ENCODE measurements around the gene POLR2A. TPM values are rescaled to one million over a fixed set of nuclear protein-coding genes. Genes with fewer than 3 reads are reported as not detected.

POLR2A gene
- total and polyA plus RNA-seq, 8 donors: 8.1 to 750 (median 57.2) TPM

GRCh38 chr17:7483255-7484066, 705 bp upstream of the POLR2A start:
- WGBS, 5 donors: 0 to 1% (median 1%) methylated on average over 24 to 38 of the region's 38 CpGs
- H3K4me3 ChIP-seq: peak overlapping the region; percentile 55 to 71 (median 60)
- no peaks in the 10 kb centered on the region for H3K27me3 ChIP-seq
- peak; percentile 90 to 97 for DNase-seq
- peak overlapping the region; percentile 94 to 100 (median 99) for H3K27ac ChIP-seq
- no peaks in the 10 kb centered on the region for H3K9me3 ChIP-seq
- H3K36me3 ChIP-seq: peaks cover 0 to 8% (median 0%) of the 10 kb centered on the region in 4 donors
- peaks cover 25 to 74% (median 65%) of the 10 kb centered on the region in 4 donors for H3K4me1 ChIP-seq
- TF ChIP-seq POLR2AphosphoS5 (IDR thresholded peaks at IDR 0.05) (peak; percentile 68 to 85 (median 82)), POLR2A (IDR thresholded peaks at IDR 0.05) (peak in 1 of 4 donors; percentile 60), EP300 (IDR thresholded peaks at IDR 0.05) (peak; percentile 75)
- TF ChIP-seq, protein P1, sequence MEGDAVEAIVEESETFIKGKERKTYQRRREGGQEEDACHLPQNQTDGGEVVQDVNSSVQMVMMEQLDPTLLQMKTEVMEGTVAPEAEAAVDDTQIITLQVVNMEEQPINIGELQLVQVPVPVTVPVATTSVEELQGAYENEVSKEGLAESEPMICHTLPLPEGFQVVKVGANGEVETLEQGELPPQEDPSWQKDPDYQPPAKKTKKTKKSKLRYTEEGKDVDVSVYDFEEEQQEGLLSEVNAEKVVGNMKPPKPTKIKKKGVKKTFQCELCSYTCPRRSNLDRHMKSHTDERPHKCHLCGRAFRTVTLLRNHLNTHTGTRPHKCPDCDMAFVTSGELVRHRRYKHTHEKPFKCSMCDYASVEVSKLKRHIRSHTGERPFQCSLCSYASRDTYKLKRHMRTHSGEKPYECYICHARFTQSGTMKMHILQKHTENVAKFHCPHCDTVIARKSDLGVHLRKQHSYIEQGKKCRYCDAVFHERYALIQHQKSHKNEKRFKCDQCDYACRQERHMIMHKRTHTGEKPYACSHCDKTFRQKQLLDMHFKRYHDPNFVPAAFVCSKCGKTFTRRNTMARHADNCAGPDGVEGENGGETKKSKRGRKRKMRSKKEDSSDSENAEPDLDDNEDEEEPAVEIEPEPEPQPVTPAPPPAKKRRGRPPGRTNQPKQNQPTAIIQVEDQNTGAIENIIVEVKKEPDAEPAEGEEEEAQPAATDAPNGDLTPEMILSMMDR (IDR thresholded peaks at IDR 0.05): no peak
- intact Hi-C loops (cut with DNase I; ENCODE audit: low total_unique reads): no loop called here

- intact Hi-C loops (cut with DNase I; ENCODE audit: low total_unique reads): no loop called here
- no peak for DNase-seq
- H3K36me3 ChIP-seq: peaks cover 0 to 8% (median 0%) of the 10 kb centered on the region in 4 donors
- peaks cover 26 to 82% (median 67%) of the 10 kb centered on the region in 4 donors for H3K4me1 ChIP-seq
- peak overlapping the region; percentile 55 to 71 (median 60) for H3K4me3 ChIP-seq
- no peaks in the 10 kb centered on the region for H3K27me3 ChIP-seq
- no peaks in the 10 kb centered on the region for H3K9me3 ChIP-seq
- WGBS, 5 donors: 0 to 2% (median 0%) methylated on average over 18 to 19 of the region's 19 CpGs
- H3K27ac ChIP-seq: peak overlapping the region; percentile 94 to 100 (median 99)
- TF ChIP-seq, protein P1 (IDR thresholded peaks at IDR 0.05): peak in 1 of 7 experiments; percentile 5
- no peak for TF ChIP-seq EP300 (IDR thresholded peaks at IDR 0.05)
Observed at GRCh38 chr17:7484919-7485377, 782 bp downstream of the POLR2A start.

GRCh38 chr17:7486181-7486580, 2.0 kb downstream of the POLR2A start:
- H3K27ac ChIP-seq: peak overlapping the region in 4 of 5 donors; percentile 94 to 100 (median 100)

DNA sequence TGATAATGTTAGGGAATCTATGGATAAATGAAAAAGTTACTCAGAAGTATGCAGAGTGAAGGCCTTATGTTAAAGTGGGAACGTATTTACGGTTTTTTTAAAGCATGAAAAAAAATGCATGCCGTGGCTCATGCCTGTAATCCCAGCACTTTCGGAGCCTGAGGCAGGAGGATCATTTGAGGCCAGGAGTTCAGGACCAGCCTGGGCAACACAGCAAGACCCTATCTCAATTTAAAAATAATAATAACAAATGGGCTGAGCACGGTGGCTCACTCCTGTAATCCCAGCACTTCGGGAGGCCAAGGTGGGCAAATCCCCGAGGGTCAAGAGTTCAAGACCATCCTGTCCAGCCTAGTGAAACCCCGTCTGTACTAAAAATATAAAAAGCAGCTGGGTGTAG, 6.0 kb downstream of the POLR2A start:
- Histone ChIP-seq H3K27me3 (no peaks in the 10 kb centered on the region), H3K27ac (no peak overlapping the region), H3K4me1 (peaks cover 30 to 81% (median 59%) of the 10 kb centered on the region in 4 donors), H3K4me3 (no peak overlapping the region), H3K36me3 (peaks cover 0 to 21% (median 4%) of the 10 kb centered on the region in 4 donors), H3K9me3 (no peaks in the 10 kb centered on the region)
- no peak for DNase-seq
- intact Hi-C loops (cut with DNase I; ENCODE audit: low total_unique reads): no loop called here
- TF ChIP-seq EP300 (IDR thresholded peaks at IDR 0.05) (no peak), POLR2AphosphoS5 (IDR thresholded peaks at IDR 0.05) (no peak)
- TF ChIP-seq, protein P1 (IDR thresholded peaks at IDR 0.05): no peak
- 64 to 75% (median 72%) methylated on average over 7 to 8 of the region's 8 CpGs for WGBS, 5 donors

More at GRCh38 chr17:7486181-7486580, 2.0 kb downstream of the POLR2A start:
- TF ChIP-seq POLR2AphosphoS5 (IDR thresholded peaks at IDR 0.05): no peak
- TF ChIP-seq, protein P1 (IDR thresholded peaks at IDR 0.05): no peak
- no peak for TF ChIP-seq EP300 (IDR thresholded peaks at IDR 0.05)
- TF ChIP-seq POLR2A (IDR thresholded peaks at IDR 0.05): no peak
- intact Hi-C loops (cut with DNase I; ENCODE audit: low total_unique reads): no loop called here
- Histone ChIP-seq H3K4me3 (peak overlapping the region; percentile 55 to 71 (median 60)), H3K36me3 (peaks cover 0 to 13% (median 1%) of the 10 kb centered on the region in 4 donors), H3K27me3 (no peaks in the 10 kb centered on the region), H3K9me3 (no peaks in the 10 kb centered on the region), H3K4me1 (peaks cover 27 to 84% (median 68%) of the 10 kb centered on the region in 4 donors)
- 24 to 48% (median 34%) methylated on average over 3 of the region's 3 CpGs for WGBS, 5 donors
- DNase-seq: no peak

All from stomach (tissue), 9 donors.